Liver (tissue), 9 donors: ENCODE data around the gene LMBR1L. TPM values are rescaled to one million over a fixed set of nuclear protein-coding genes. Genes with fewer than 3 reads are reported as not detected.

Source experiments
- DNase-seq: peaks from one replicate; pipeline ENCODE4 v3.0.0-alpha.2; 2017; ENCODE audit warnings: low spot score
- H3K27ac ChIP-seq, 2 donors: one replicate each; pipeline ENCODE4 v1.7.0; 2013; ENCODE audit warnings: inconsistent platforms in 2 of 2, low read length in 2 of 2, control low read depth in 1 of 2, low read depth in 1 of 2, mild to moderate bottlenecking in 1 of 2
- H3K27me3 ChIP-seq, 4 donors: one replicate each; pipeline versions ENCODE4 v1.6.1 to v1.7.0; 2013; ENCODE audit warnings: low read length in 3 of 4, inconsistent platforms in 1 of 4, mild to moderate bottlenecking in 1 of 4, moderate library complexity in 1 of 4; ENCODE audit not compliant: control insufficient read depth in 4 of 4, insufficient read depth in 4 of 4
- H3K36me3 ChIP-seq, 4 donors: one replicate each; pipeline versions ENCODE4 v1.6.1 to v1.7.0; 2013; ENCODE audit warnings: low read length in 3 of 4, mild to moderate bottlenecking in 3 of 4, low read depth in 1 of 4, moderate library complexity in 1 of 4; ENCODE audit not compliant: control insufficient read depth in 4 of 4, insufficient read depth in 3 of 4
- H3K4me1 ChIP-seq, 4 donors: one replicate each; pipeline versions ENCODE4 v1.6.1 to v1.7.0; 2013; ENCODE audit warnings: low read length in 3 of 4, mild to moderate bottlenecking in 3 of 4, moderate library complexity in 1 of 4; ENCODE audit not compliant: control insufficient read depth in 4 of 4, insufficient read depth in 4 of 4
- H3K4me3 ChIP-seq, 3 donors: one replicate each; pipeline versions ENCODE4 v1.6.1 to v1.7.0; 2013; ENCODE audit warnings: low read length in 3 of 3, control low read depth in 1 of 3, low read depth in 1 of 3, mild to moderate bottlenecking in 1 of 3
- H3K9ac ChIP-seq, 2 donors: one replicate each; pipeline ENCODE4 v1.7.0; 2013; ENCODE audit warnings: low read length in 2 of 2, mild to moderate bottlenecking in 2 of 2, moderate library complexity in 2 of 2, control low read depth in 1 of 2, low read depth in 1 of 2
- H3K9me3 ChIP-seq, 4 donors: one replicate each; pipeline versions ENCODE4 v1.6.1 to v1.7.0; 2013; ENCODE audit warnings: low read length in 3 of 4; ENCODE audit not compliant: control insufficient read depth in 4 of 4
- EGR1 ChIP-seq, 2 donors: IDR thresholded peaks; 2 replicates each; pipeline ENCODE4 v1.6.1; 2016 to 2018; ENCODE audit warnings: antibody characterized with exemption in 2 of 2, low read depth in 2 of 2
- FOXA1 ChIP-seq: IDR thresholded peaks from 2 replicates; pipeline ENCODE4 v1.6.1; 2016; ENCODE audit warnings: antibody characterized with exemption
- FOXA2 ChIP-seq: IDR thresholded peaks from 2 replicates; pipeline ENCODE4 v1.6.1; 2016; ENCODE audit warnings: antibody characterized with exemption
- GABPA ChIP-seq, 2 donors: IDR thresholded peaks in 1 of 2; conservative IDR thresholded peaks in 1 of 2; 2 replicates each; pipeline ENCODE4 v1.6.1; 2016; ENCODE audit warnings: antibody characterized with exemption in 2 of 2, mild to moderate bottlenecking in 1 of 2, moderate library complexity in 1 of 2
- HNF4A ChIP-seq, 2 donors: conservative IDR thresholded peaks; 2 replicates each; pipeline ENCODE4 v1.6.1; 2016; ENCODE audit warnings: antibody characterized with exemption in 2 of 2, mild to moderate bottlenecking in 2 of 2
- HNF4G ChIP-seq: IDR thresholded peaks from 2 replicates; pipeline ENCODE4 v1.6.1; 2016; ENCODE audit warnings: antibody characterized with exemption
- JUND ChIP-seq, 2 donors: IDR thresholded peaks; 2 replicates each; pipeline ENCODE4 v1.6.1; 2016; ENCODE audit warnings: antibody characterized with exemption in 2 of 2
- NR2F2 ChIP-seq: IDR thresholded peaks from 2 replicates; pipeline ENCODE4 v1.6.1; 2016; ENCODE audit warnings: antibody characterized with exemption
- RAD21 ChIP-seq, 2 donors: IDR thresholded peaks; 2 replicates each; pipeline ENCODE4 v1.6.1; 2016; ENCODE audit warnings: antibody characterized with exemption in 2 of 2, mild to moderate bottlenecking in 2 of 2
- RXRA ChIP-seq, 2 donors: IDR thresholded peaks; 2 replicates each; pipeline ENCODE4 v1.6.1; 2017 to 2018; ENCODE audit warnings: antibody characterized with exemption in 2 of 2, mild to moderate bottlenecking in 1 of 2
- SP1 ChIP-seq: IDR thresholded peaks from 2 replicates; pipeline ENCODE4 v1.6.1; 2018; ENCODE audit warnings: antibody characterized with exemption, mild to moderate bottlenecking
- TAF1 ChIP-seq: conservative IDR thresholded peaks from 2 replicates; pipeline ENCODE4 v1.6.1; 2016; ENCODE audit warnings: antibody characterized with exemption, mild to moderate bottlenecking
- YY1 ChIP-seq: IDR thresholded peaks from 2 replicates; pipeline ENCODE4 v1.6.1; 2016; ENCODE audit warnings: antibody characterized with exemption, mild to moderate bottlenecking
- WGBS: extraction: QIAGEN DNeasy Blood & Tissue Kit; methylation state at CpG from one replicate; pipeline ENCODE4 v1.1.7; 2013; 5-methylcytosine and 5-hydroxymethylcytosine counted together
- polyA plus RNA-seq, 2 donors: library from polyadenylated mRNA; stranded (reverse) in 1 of 2; unstranded in 1 of 2; fragments of 200-250 nt in 1 of 2; fragments of >200 nt in 1 of 2; fragmentation: Nextera tagmentation in 1 of 2; extraction: Ambion mirVana in 1 of 2; gene quantifications; one replicate each; pipeline versions ENCODE4 v1.2.1 to v1.2.3, GENCODE V29; 2013 to 2015
- total RNA-seq, 2 donors: library from RNA; depleted of rRNA; stranded (reverse); fragments of >200 nt; gene quantifications; one replicate each; pipeline ENCODE4 v1.2.3, GENCODE V29; 2014
- TF ChIP-seq, protein P1 (sequence below): IDR thresholded peaks from 2 replicates; pipeline ENCODE4 v1.6.1; 2016; ENCODE audit warnings: antibody characterized with exemption
- TF ChIP-seq, protein P2 (sequence below): IDR thresholded peaks from 2 replicates; pipeline ENCODE4 v1.6.1; 2016; ENCODE audit warnings: antibody characterized with exemption, mild to moderate bottlenecking
- TF ChIP-seq, protein P3 (sequence below): fragments of 150-350 bp; IDR thresholded peaks from 2 replicates; pipeline ENCODE4 v1.5.1; 2017; ENCODE audit warnings: improper control_type of control experiment, low read depth, low read length; ENCODE audit not compliant: missing input control
- TF ChIP-seq, protein P4 (sequence below): IDR thresholded peaks from 2 replicates; pipeline ENCODE4 v1.6.1; 2016; ENCODE audit warnings: antibody characterized with exemption
- TF ChIP-seq, protein P5 (sequence below): IDR thresholded peaks from 2 replicates; pipeline ENCODE4 v1.6.1; 2016; ENCODE audit warnings: antibody characterized with exemption
- donor health status: healthy.
- donor health status: healthy.
- donor health status: healthy.
- donor health status: healthy.
- donor health status: healthy.

Gene LMBR1L
- total and polyA plus RNA-seq, 4 donors, result 9.3 to 23.7 (median 11.8) TPM

DNA sequence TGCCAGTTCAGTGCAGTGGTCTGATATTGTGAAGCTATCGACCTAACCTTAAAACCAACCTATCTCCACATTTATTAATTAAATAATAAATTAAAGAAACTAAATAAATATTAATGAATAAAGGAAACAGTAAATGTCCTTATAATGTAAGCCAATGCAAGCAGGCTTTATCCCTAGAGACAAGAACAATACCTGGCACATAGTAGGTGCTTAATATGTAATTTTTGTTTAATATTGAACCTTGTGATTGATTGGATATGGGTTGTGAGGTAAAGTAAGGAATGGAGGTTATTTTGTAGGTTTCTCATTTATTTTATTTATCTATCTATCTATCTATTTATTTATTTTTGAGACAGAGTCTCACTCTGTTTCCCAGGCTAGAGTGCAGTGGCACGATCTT is 28.4 kb upstream of the LMBR1L start:
- H3K4me3 ChIP-seq, result no peak overlapping the region
- 94% methylated on average over 2 of the region's 2 CpGs for WGBS
- DNase-seq, result no peak
- no peaks in the 10 kb centered on the region for H3K27me3 ChIP-seq
- H3K4me1 ChIP-seq, result no peaks in the 10 kb centered on the region
- H3K27ac ChIP-seq, result no peak overlapping the region
- no peaks in the 10 kb centered on the region for H3K36me3 ChIP-seq
- no peak overlapping the region for H3K9ac ChIP-seq
- no peaks in the 10 kb centered on the region for H3K9me3 ChIP-seq
- TF ChIP-seq JUND (IDR thresholded peaks at IDR 0.05) (no peak), FOXA1 (no peak), FOXA2 (no peak), RXRA (IDR thresholded peaks at IDR 0.05) (no peak), RAD21 (IDR thresholded peaks at IDR 0.05) (no peak), HNF4G (no peak), NR2F2 (no peak), GABPA (IDR thresholded peaks at IDR 0.05 in 1 of 2, conservative IDR thresholded peaks at IDR 0.05 in 1 of 2) (no peak), HNF4A (conservative IDR thresholded peaks at IDR 0.05) (no peak), YY1 (no peak), SP1 (no peak), TAF1 (no peak), EGR1 (IDR thresholded peaks at IDR 0.05; ENCODE audit: low read depth in 2 of 2) (no peak)
- TF ChIP-seq, protein P1, sequence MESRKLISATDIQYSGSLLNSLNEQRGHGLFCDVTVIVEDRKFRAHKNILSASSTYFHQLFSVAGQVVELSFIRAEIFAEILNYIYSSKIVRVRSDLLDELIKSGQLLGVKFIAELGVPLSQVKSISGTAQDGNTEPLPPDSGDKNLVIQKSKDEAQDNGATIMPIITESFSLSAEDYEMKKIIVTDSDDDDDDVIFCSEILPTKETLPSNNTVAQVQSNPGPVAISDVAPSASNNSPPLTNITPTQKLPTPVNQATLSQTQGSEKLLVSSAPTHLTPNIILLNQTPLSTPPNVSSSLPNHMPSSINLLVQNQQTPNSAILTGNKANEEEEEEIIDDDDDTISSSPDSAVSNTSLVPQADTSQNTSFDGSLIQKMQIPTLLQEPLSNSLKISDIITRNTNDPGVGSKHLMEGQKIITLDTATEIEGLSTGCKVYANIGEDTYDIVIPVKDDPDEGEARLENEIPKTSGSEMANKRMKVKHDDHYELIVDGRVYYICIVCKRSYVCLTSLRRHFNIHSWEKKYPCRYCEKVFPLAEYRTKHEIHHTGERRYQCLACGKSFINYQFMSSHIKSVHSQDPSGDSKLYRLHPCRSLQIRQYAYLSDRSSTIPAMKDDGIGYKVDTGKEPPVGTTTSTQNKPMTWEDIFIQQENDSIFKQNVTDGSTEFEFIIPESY, result no peak
- TF ChIP-seq, protein P2, sequence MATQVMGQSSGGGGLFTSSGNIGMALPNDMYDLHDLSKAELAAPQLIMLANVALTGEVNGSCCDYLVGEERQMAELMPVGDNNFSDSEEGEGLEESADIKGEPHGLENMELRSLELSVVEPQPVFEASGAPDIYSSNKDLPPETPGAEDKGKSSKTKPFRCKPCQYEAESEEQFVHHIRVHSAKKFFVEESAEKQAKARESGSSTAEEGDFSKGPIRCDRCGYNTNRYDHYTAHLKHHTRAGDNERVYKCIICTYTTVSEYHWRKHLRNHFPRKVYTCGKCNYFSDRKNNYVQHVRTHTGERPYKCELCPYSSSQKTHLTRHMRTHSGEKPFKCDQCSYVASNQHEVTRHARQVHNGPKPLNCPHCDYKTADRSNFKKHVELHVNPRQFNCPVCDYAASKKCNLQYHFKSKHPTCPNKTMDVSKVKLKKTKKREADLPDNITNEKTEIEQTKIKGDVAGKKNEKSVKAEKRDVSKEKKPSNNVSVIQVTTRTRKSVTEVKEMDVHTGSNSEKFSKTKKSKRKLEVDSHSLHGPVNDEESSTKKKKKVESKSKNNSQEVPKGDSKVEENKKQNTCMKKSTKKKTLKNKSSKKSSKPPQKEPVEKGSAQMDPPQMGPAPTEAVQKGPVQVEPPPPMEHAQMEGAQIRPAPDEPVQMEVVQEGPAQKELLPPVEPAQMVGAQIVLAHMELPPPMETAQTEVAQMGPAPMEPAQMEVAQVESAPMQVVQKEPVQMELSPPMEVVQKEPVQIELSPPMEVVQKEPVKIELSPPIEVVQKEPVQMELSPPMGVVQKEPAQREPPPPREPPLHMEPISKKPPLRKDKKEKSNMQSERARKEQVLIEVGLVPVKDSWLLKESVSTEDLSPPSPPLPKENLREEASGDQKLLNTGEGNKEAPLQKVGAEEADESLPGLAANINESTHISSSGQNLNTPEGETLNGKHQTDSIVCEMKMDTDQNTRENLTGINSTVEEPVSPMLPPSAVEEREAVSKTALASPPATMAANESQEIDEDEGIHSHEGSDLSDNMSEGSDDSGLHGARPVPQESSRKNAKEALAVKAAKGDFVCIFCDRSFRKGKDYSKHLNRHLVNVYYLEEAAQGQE, result no peak
- TF ChIP-seq, protein P3, sequence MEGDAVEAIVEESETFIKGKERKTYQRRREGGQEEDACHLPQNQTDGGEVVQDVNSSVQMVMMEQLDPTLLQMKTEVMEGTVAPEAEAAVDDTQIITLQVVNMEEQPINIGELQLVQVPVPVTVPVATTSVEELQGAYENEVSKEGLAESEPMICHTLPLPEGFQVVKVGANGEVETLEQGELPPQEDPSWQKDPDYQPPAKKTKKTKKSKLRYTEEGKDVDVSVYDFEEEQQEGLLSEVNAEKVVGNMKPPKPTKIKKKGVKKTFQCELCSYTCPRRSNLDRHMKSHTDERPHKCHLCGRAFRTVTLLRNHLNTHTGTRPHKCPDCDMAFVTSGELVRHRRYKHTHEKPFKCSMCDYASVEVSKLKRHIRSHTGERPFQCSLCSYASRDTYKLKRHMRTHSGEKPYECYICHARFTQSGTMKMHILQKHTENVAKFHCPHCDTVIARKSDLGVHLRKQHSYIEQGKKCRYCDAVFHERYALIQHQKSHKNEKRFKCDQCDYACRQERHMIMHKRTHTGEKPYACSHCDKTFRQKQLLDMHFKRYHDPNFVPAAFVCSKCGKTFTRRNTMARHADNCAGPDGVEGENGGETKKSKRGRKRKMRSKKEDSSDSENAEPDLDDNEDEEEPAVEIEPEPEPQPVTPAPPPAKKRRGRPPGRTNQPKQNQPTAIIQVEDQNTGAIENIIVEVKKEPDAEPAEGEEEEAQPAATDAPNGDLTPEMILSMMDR, result no peak
- TF ChIP-seq, protein P4, sequence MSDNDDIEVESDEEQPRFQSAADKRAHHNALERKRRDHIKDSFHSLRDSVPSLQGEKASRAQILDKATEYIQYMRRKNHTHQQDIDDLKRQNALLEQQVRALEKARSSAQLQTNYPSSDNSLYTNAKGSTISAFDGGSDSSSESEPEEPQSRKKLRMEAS, result no peak
- TF ChIP-seq, protein P5, sequence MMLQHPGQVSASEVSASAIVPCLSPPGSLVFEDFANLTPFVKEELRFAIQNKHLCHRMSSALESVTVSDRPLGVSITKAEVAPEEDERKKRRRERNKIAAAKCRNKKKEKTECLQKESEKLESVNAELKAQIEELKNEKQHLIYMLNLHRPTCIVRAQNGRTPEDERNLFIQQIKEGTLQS, result no peak
